HG02938 (cell line): ENCODE results near the gene CD180.
A peak's percentile ranks its signal among the peaks of the same experiment; 100 is the strongest.

ENCODE experiments used
- ATAC-seq: cut with Tn5 transposase; IDR thresholded peaks from one replicate; pipeline ENCODE4 v1.9.1; 2021; ENCODE audit warnings: mild to moderate bottlenecking, moderate library complexity; ENCODE audit not compliant: unreplicated experiment

CD180 gene

GRCh38 chr5:67196537-67197059, at the start of gene CD180:
Gene CD180 (minus strand): TSS chr5:67196799. CDS start chr5:67196641, 158 bp downstream.
- no peak for ATAC-seq

- ATAC-seq = no peak
Observed at GRCh38 chr5:67246108-67246507, 49.5 kb upstream of the CD180 start.

- ATAC-seq = no peak
Observed at GRCh38 chr5:67245259-67245846, 48.8 kb upstream of the CD180 start.

- ATAC-seq = no peak
Observed at GRCh38 chr5:67244345-67244793, 47.8 kb upstream of the CD180 start.

- no peak for ATAC-seq
Observed at GRCh38 chr5:67243944-67244343, 47.3 kb upstream of the CD180 start.

- no peak for ATAC-seq
Observed at GRCh38 chr5:67243349-67243748, 46.8 kb upstream of the CD180 start.

- ATAC-seq = no peak
Observed at GRCh38 chr5:67241326-67241725, 44.7 kb upstream of the CD180 start.

GRCh38 chr5:67240846-67241245, 44.2 kb upstream of the CD180 start:
- no peak for ATAC-seq

- no peak for ATAC-seq
Observed at GRCh38 chr5:67240065-67240464, 43.5 kb upstream of the CD180 start.

GRCh38 chr5:67238191-67238590, 41.6 kb upstream of the CD180 start:
- ATAC-seq = no peak

- no peak for ATAC-seq
Observed at GRCh38 chr5:67235399-67236110, 39.0 kb upstream of the CD180 start.

- ATAC-seq = no peak
Observed at GRCh38 chr5:67234671-67235176, 38.1 kb upstream of the CD180 start.

- no peak for ATAC-seq
Observed at GRCh38 chr5:67233075-67233474, 36.5 kb upstream of the CD180 start.

- no peak for ATAC-seq
Observed at GRCh38 chr5:67223211-67223610, 26.6 kb upstream of the CD180 start.

GRCh38 chr5:67222243-67223025, 25.8 kb upstream of the CD180 start:
- peak; percentile 46 for ATAC-seq

- ATAC-seq = peak; percentile 93
Observed at GRCh38 chr5:67221487-67222242, 25.1 kb upstream of the CD180 start.

GRCh38 chr5:67216564-67216963, 20.0 kb upstream of the CD180 start:
- no peak for ATAC-seq

- ATAC-seq = peak; percentile 100
Observed at GRCh38 chr5:67215519-67216471, 19.2 kb upstream of the CD180 start.

- no peak for ATAC-seq
Observed at GRCh38 chr5:67214707-67215447, 18.3 kb upstream of the CD180 start.
